MM.1S (cell line): Measurements from ENCODE around the gene PLEKHH3.
"Not testable (repeated sequence)": the region's sequence is repeated elsewhere in the genome, so short reads cannot be mapped to it uniquely, and the experiment has no call there.

Source experiments
- DNase-seq: peaks from one replicate; pipeline ENCODE4 v3.0.0-alpha.2; 2015
- H2AFZ ChIP-seq: fragments of 300-600 bp; sonication (generic); 2 replicates; pipeline ENCODE4 v1.6.0; 2016; ENCODE audit warnings: antibody characterized with exemption, low read length
- H3F3A ChIP-seq: fragments of 300-600 bp; sonication (generic); 2 replicates; pipeline ENCODE4 v1.6.1; 2016; ENCODE audit warnings: mild to moderate bottlenecking, antibody characterized with exemption, low read length, moderate library complexity, mixed read lengths; ENCODE audit not compliant: insufficient read depth
- H3K27ac ChIP-seq: fragments of 300-600 bp; sonication (generic); 2 replicates; pipeline ENCODE4 v1.5.1; 2016; ENCODE audit warnings: mild to moderate bottlenecking, low read length
- H3K27me3 ChIP-seq: fragments of 300-600 bp; sonication (generic); replicated peaks from 2 replicates; pipeline ENCODE4 v1.6.0; 2016; ENCODE audit warnings: low read length; ENCODE audit not compliant: insufficient read depth
- H3K36me3 ChIP-seq: fragments of 300-600 bp; sonication (generic); replicated peaks from 2 replicates; pipeline ENCODE4 v1.6.1; 2016; ENCODE audit warnings: mild to moderate bottlenecking, low read length, mixed read lengths; ENCODE audit not compliant: insufficient read depth
- H3K4me1 ChIP-seq: fragments of 300-600 bp; sonication (generic); 2 replicates; pipeline ENCODE4 v1.6.1; 2016; ENCODE audit warnings: low read length, mixed read lengths
- H3K4me2 ChIP-seq: fragments of 300-600 bp; sonication (generic); 2 replicates; pipeline ENCODE4 v1.6.0; 2016; ENCODE audit warnings: low read depth, low read length
- H3K4me3 ChIP-seq: fragments of 300-600 bp; sonication (generic); 2 replicates; pipeline ENCODE4 v1.5.1; 2016; ENCODE audit warnings: low read length, mixed read lengths
- H3K79me2 ChIP-seq: fragments of 300-600 bp; sonication (generic); 2 replicates; pipeline ENCODE4 v1.6.1; 2016; ENCODE audit warnings: mixed run types, low read length, mixed read lengths
- H3K9ac ChIP-seq: fragments of 300-600 bp; sonication (generic); 2 replicates; pipeline ENCODE4 v1.6.1; 2016; ENCODE audit warnings: low read length, mixed read lengths
- H3K9me2 ChIP-seq: fragments of 300-600 bp; sonication (generic); replicated peaks from 2 replicates; pipeline ENCODE4 v1.6.1; 2016; ENCODE audit warnings: mild to moderate bottlenecking, low read length, mixed read lengths; ENCODE audit not compliant: insufficient read depth
- H3K9me3 ChIP-seq: fragments of 300-600 bp; sonication (generic); replicated peaks from 2 replicates; pipeline ENCODE4 v1.6.1; 2016; ENCODE audit warnings: mild to moderate bottlenecking, low read length, mixed read lengths; ENCODE audit not compliant: insufficient read depth
- H4K20me1 ChIP-seq: fragments of 300-600 bp; sonication (generic); 2 replicates; pipeline ENCODE4 v1.6.1; 2016; ENCODE audit warnings: mild to moderate bottlenecking, low read length, moderate library complexity, mixed read lengths; ENCODE audit not compliant: insufficient read depth
- CTCF ChIP-seq: fragments of 300-600 bp; sonication (generic); IDR thresholded peaks from 2 replicates; pipeline ENCODE4 v1.5.1; 2016; ENCODE audit warnings: antibody characterized with exemption, low read length, mixed read lengths
- EZH2 ChIP-seq: fragments of 300-600 bp; sonication (generic); optimal IDR thresholded peaks from 2 replicates; pipeline ENCODE3; 2017; ENCODE audit warnings: low read depth, mild to moderate bottlenecking, antibody characterized with exemption, low read length, mixed read lengths
- EZH2phosphoT487 ChIP-seq: fragments of 300-600 bp; sonication (generic); IDR thresholded peaks from 2 replicates; pipeline ENCODE4 v1.6.1; 2018; ENCODE audit warnings: antibody characterized with exemption, low read length

PLEKHH3 gene

GRCh38 chr17:42632949-42633444 is 43.8 kb downstream of the PLEKHH3 start:
- H3K9me2 ChIP-seq = no peaks in the 10 kb centered on the region
- no peak overlapping the region for H3K4me2 ChIP-seq
- H2AFZ ChIP-seq = no peak overlapping the region
- no peak for TF ChIP-seq EZH2
- no peak for TF ChIP-seq EZH2phosphoT487
- TF ChIP-seq CTCF = no peak
- H3K36me3 ChIP-seq = no peaks in the 10 kb centered on the region
- H3K27ac ChIP-seq = no peak overlapping the region
- no peaks in the 10 kb centered on the region for H4K20me1 ChIP-seq
- H3F3A ChIP-seq = no peaks in the 10 kb centered on the region
- no peaks in the 10 kb centered on the region for H3K9me3 ChIP-seq
- no peaks in the 10 kb centered on the region for H3K79me2 ChIP-seq
- H3K4me3 ChIP-seq = no peak overlapping the region
- no peak overlapping the region for H3K9ac ChIP-seq
- no peaks in the 10 kb centered on the region for H3K4me1 ChIP-seq
- H3K27me3 ChIP-seq = no peaks in the 10 kb centered on the region
- no peak for DNase-seq

DNA sequence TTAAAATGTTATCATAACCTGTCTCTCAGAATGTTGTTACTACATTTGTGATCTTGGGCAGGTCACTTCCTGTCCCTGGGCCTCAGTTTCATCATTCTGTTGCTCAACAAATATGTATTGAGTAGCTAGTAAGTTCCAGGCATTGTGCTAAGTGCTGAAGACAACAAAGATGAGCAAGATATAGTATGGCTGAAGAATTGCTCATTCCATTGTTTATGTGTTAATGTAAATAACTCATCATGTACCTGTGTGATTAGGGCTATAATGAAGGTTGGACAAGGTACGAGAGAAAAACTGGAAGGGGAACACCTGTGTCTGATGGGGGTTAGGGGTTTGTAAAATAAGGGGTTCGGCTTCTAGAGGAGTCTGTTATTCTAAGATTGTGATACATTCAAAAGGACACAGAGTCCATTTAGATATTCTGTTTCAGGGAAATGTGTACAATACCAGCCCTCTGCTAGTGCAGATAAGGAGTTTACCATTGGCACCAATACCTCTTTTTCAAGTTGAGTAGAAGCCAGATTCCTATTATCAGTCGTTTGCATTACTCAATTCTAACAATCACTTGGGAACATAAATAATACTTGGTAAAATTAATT is 47.3 kb downstream of the PLEKHH3 start:
- Histone ChIP-seq H4K20me1 (no peaks in the 10 kb centered on the region), H3K27me3 (no peaks in the 10 kb centered on the region), H3K27ac (no peak overlapping the region), H3F3A (no peaks in the 10 kb centered on the region), H3K9me3 (no peaks in the 10 kb centered on the region), H3K79me2 (no peaks in the 10 kb centered on the region), H3K4me3 (no peak overlapping the region), H3K9ac (no peak overlapping the region), H2AFZ (no peak overlapping the region), H3K4me2 (no peak overlapping the region), H3K9me2 (no peaks in the 10 kb centered on the region), H3K4me1 (no peaks in the 10 kb centered on the region), H3K36me3 (no peaks in the 10 kb centered on the region)
- DNase-seq = no peak
- no peak for TF ChIP-seq EZH2
- no peak for TF ChIP-seq CTCF
- no peak for TF ChIP-seq EZH2phosphoT487

DNA sequence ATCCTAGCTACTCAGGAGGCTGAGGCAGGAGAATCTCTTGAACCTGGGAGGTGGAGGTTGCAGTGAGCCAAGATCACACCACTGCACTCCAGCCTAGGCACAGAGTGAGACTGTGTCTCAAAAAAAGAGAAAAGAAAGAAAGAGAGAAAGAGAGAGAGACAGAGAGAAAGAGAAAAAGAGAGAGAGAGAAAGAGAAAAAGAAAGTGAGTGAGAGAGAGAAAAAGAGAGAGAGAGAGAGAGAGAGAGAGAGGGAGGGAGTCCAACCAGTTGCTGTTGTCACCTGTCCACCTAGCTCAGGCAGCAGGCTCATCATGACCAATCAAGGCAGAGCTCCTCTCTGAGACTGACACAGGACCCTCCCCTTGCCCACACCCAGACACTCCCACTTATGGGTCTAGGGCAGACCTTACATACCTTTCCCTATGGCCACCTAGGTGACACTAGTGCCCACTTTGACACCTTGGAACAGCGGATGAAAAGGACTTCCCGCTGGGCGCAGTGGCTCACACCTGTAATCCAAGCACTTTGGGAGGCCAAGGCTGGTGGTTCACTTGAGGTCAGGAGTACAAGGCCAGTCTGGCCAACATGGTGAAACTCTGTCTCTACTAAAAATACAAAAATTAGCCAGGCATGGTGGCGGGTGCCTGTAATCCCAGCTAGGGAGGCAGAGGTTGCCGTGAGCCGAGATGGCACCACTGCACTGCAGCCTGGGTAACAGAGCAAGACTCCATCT is 49.6 kb downstream of the PLEKHH3 start:
- not testable (repeated sequence) for H3K4me2 ChIP-seq, H3K27me3 ChIP-seq, H3K9me3 ChIP-seq, H3K9ac ChIP-seq, H2AFZ ChIP-seq, H3F3A ChIP-seq, H4K20me1 ChIP-seq, H3K4me1 ChIP-seq, DNase-seq, H3K27ac ChIP-seq, H3K4me3 ChIP-seq, H3K9me2 ChIP-seq, H3K79me2 ChIP-seq, H3K36me3 ChIP-seq
